ENCODE data around the gene CFAP91.

DNA sequence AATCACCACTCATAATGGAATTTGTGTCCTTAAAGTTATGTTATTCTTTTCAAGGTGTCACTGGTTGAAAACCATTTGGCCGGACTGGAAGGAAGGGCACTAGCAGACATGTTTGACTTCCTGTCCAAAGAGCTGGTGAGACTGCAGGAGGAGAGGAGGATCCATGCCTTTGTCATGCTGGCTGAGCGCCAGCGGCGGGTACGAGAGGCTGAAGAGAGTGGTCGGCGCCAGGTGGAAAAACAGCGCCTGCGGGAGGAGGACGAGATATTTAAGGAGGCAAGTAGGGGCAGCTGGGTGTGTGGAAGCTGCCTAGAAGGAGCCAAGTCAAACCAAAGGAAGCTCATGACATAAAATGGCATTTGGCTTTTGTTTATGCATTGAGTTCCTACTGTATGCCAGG is 41.1 kb downstream of the CFAP91 start:
- TF ChIP-seq, protein P1, sequence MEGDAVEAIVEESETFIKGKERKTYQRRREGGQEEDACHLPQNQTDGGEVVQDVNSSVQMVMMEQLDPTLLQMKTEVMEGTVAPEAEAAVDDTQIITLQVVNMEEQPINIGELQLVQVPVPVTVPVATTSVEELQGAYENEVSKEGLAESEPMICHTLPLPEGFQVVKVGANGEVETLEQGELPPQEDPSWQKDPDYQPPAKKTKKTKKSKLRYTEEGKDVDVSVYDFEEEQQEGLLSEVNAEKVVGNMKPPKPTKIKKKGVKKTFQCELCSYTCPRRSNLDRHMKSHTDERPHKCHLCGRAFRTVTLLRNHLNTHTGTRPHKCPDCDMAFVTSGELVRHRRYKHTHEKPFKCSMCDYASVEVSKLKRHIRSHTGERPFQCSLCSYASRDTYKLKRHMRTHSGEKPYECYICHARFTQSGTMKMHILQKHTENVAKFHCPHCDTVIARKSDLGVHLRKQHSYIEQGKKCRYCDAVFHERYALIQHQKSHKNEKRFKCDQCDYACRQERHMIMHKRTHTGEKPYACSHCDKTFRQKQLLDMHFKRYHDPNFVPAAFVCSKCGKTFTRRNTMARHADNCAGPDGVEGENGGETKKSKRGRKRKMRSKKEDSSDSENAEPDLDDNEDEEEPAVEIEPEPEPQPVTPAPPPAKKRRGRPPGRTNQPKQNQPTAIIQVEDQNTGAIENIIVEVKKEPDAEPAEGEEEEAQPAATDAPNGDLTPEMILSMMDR (conservative IDR thresholded peaks at IDR 0.05 in 1 of 2, IDR thresholded peaks at IDR 0.05 in 1 of 2; ENCODE audit: extremely low read depth in 1 of 2, insufficient read depth in 1 of 2, low read depth in 1 of 2, low read length in 2 of 2): no peak
- TF ChIP-seq EZH2 (IDR thresholded peaks at IDR 0.05; ENCODE audit: borderline replicate concordance, low read length): no peak
